HEK293 (cell line): ENCODE results near the gene EVA1C.
A peak's percentile ranks its signal among the peaks of the same experiment; 100 is the strongest.

Source experiments
- CTCF ChIA-PET: fragments of 350-600 bp; formaldehyde crosslinking; extraction: SDS; loops from one replicate; lab custom pipeline; 2021; ENCODE audit warnings: antibody characterized with exemption; lab: Yijun Ruan, JAX
- POLR2A ChIA-PET: fragments of 300-600 bp; formaldehyde crosslinking; extraction: SDS; loops from one replicate; lab custom pipeline; 2020; ENCODE audit warnings: antibody characterized with exemption, inconsistent platforms; lab: Yijun Ruan, JAX
- H3K27ac ChIP-seq: fragments of 200-500 bp; sonication (Bioruptor generic); 2 replicates; pipeline ENCODE4 v1.5.1; 2014; ENCODE audit warnings: low read depth, low read length, control low read depth, inconsistent platforms; ENCODE audit errors: extremely low read depth
- H3K36me3 ChIP-seq, 2 experiments: fragments of 200-500 bp in 1 of 2; sonication (Bioruptor generic) in 1 of 2; 1 replicate in 1 of 2; 2 replicates in 1 of 2; pipeline ENCODE4 v1.5.1; 2014 to 2017; ENCODE audit warnings: inconsistent platforms in 2 of 2, low read length in 2 of 2; ENCODE audit not compliant: control insufficient read depth in 2 of 2, insufficient read depth in 1 of 2
- H3K4me1 ChIP-seq: fragments of 200-500 bp; sonication (Bioruptor generic); 2 replicates; pipeline ENCODE4 v1.5.1; 2014; ENCODE audit warnings: mild to moderate bottlenecking, low read length, inconsistent platforms; ENCODE audit not compliant: control insufficient read depth, insufficient read depth
- H3K4me3 ChIP-seq: 2 replicates; pipeline ENCODE4 v1.5.1; 2011; ENCODE audit warnings: low read depth, mild to moderate bottlenecking, control low read depth, low read length, moderate library complexity
- H3K9me3 ChIP-seq: fragments of 200-500 bp; sonication (Bioruptor generic); 2 replicates; pipeline ENCODE4 v1.5.1; 2014; ENCODE audit warnings: low read depth, low read length, inconsistent platforms; ENCODE audit not compliant: control insufficient read depth, insufficient read depth
- BCL11A ChIP-seq: fragments of 450-650 bp; formaldehyde crosslinking; IDR thresholded peaks from 2 replicates; pipeline ENCODE4 v1.5.1; 2016; ENCODE audit warnings: low read depth, missing biosample characterization, missing genetic modification characterization
- EGR2 ChIP-seq: fragments of 450-650 bp; formaldehyde crosslinking; IDR thresholded peaks from 2 replicates; pipeline ENCODE4 v1.5.1; 2016; ENCODE audit warnings: low read depth, missing biosample characterization, missing genetic modification characterization
- PRDM1 ChIP-seq: fragments of 450-650 bp; formaldehyde crosslinking; IDR thresholded peaks from 2 replicates; pipeline ENCODE4; 2016; ENCODE audit warnings: missing biosample characterization, missing genetic modification characterization
- PRDM10 ChIP-seq: fragments of 450-650 bp; formaldehyde crosslinking; IDR thresholded peaks from 2 replicates; pipeline ENCODE4 v1.5.1; 2016; ENCODE audit warnings: missing biosample characterization, missing genetic modification characterization
- TSHZ1 ChIP-seq: fragments of 450-650 bp; formaldehyde crosslinking; IDR thresholded peaks from 2 replicates; pipeline ENCODE4 v1.5.1; 2016; ENCODE audit warnings: missing biosample characterization, missing genetic modification characterization, borderline replicate concordance
- ZBTB17 ChIP-seq: fragments of 450-650 bp; formaldehyde crosslinking; IDR thresholded peaks from 2 replicates; pipeline ENCODE4 v1.5.1; 2016; ENCODE audit warnings: missing biosample characterization, missing genetic modification characterization
- ZIC2 ChIP-seq: fragments of 450-650 bp; formaldehyde crosslinking; IDR thresholded peaks from 2 replicates; pipeline ENCODE4 v1.5.1; 2016; ENCODE audit warnings: missing biosample characterization, missing genetic modification characterization
- ZNF121 ChIP-seq: fragments of 450-650 bp; formaldehyde crosslinking; IDR thresholded peaks from 2 replicates; pipeline ENCODE4 v1.5.1; 2016; ENCODE audit warnings: missing biosample characterization, missing genetic modification characterization
- ZNF214 ChIP-seq: fragments of 450-650 bp; formaldehyde crosslinking; IDR thresholded peaks from 2 replicates; pipeline ENCODE4 v1.5.1; 2017; ENCODE audit warnings: missing biosample characterization, mild to moderate bottlenecking, missing genetic modification characterization, borderline replicate concordance
- ZNF423 ChIP-seq: fragments of 450-650 bp; formaldehyde crosslinking; IDR thresholded peaks from 2 replicates; pipeline ENCODE4 v1.5.1; 2016; ENCODE audit warnings: missing biosample characterization, missing genetic modification characterization
- ZNF433 ChIP-seq: fragments of 450-650 bp; formaldehyde crosslinking; IDR thresholded peaks from 2 replicates; pipeline ENCODE4 v1.5.1; 2016; ENCODE audit warnings: missing biosample characterization, missing genetic modification characterization, low read depth
- ZNF473 ChIP-seq: fragments of 450-650 bp; formaldehyde crosslinking; IDR thresholded peaks from 2 replicates; pipeline ENCODE4 v1.5.1; 2017; ENCODE audit warnings: missing biosample characterization, missing genetic modification characterization
- ZNF670 ChIP-seq: fragments of 450-650 bp; formaldehyde crosslinking; IDR thresholded peaks from 2 replicates; pipeline ENCODE4 v1.5.1; 2016; ENCODE audit warnings: missing biosample characterization, missing genetic modification characterization, low read depth
- ZNF701 ChIP-seq: fragments of 450-650 bp; formaldehyde crosslinking; IDR thresholded peaks from 2 replicates; pipeline ENCODE4 v1.5.1; 2016; ENCODE audit warnings: missing biosample characterization, missing genetic modification characterization
- ZXDB ChIP-seq: fragments of 450-650 bp; formaldehyde crosslinking; IDR thresholded peaks from 2 replicates; pipeline ENCODE4 v1.5.1; 2016; ENCODE audit warnings: missing biosample characterization, missing genetic modification characterization

EVA1C gene

GRCh38 chr21:32514275-32515055 lies 102.0 kb downstream of the EVA1C start:
- TF ChIP-seq EGR2 (tag by site-specific recombination) (no peak), ZIC2 (tag by site-specific recombination) (peak; percentile 42), ZNF214 (tag by site-specific recombination) (no peak), ZNF473 (tag by site-specific recombination) (no peak), ZXDB (tag by site-specific recombination) (no peak), PRDM1 (tag by site-specific recombination) (no peak), TSHZ1 (tag by site-specific recombination) (no peak), ZNF701 (tag by site-specific recombination) (no peak)
- TF ChIP-seq, all 188 proteins: peak for 1
- CTCF ChIA-PET, result interaction anchor here (0.7 kb wide), 1 partner anchor 121 kb away, joined by 4 read pairs; no protein-coding TSS in a partner anchor
- no peak overlapping the region for H3K27ac ChIP-seq

DNA sequence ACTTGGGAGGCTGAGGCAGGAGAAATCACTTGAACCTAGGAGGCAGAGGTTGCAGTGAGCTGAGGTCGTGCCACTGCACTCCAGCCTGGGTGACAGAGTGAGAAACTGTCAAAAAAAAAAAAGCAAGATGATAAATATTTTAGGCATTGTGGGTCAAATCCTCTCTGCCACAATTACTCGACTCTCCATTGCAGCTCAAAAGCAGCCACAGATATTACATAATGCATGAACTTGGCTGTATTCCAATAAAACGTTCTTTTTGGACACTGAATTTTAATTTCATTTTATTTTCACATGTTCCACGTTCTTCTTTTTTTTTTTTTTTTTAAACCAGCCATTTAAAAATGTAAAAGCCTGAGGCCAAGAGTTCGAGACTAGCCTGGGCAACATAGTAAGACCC lies 103.4 kb downstream of the EVA1C start:
- no peak for TF ChIP-seq ZNF670 (tag by site-specific recombination)
- TF ChIP-seq ZBTB17 (tag by site-specific recombination), result peak; percentile 50; the same call in 1 of the 2 replicates
- 0 out of 2 replicates have a peak, but pooled peaks have one; percentile 30 for TF ChIP-seq ZNF121 (tag by site-specific recombination)
- no peak for TF ChIP-seq ZNF433 (tag by site-specific recombination)
- TF ChIP-seq BCL11A (tag by site-specific recombination), result no peak
- TF ChIP-seq ZNF423 (tag by site-specific recombination), result no peak
- TF ChIP-seq PRDM10 (tag by site-specific recombination), result 0 out of 2 replicates have a peak, but pooled peaks have one; percentile 19
- ChIA-PET CTCF (no interaction called here), POLR2A (interaction anchor here (0.7 kb wide), 2 partner anchors 15 to 70 kb away, joined by 3 to 5 read pairs; no protein-coding TSS in a partner anchor)
- Histone ChIP-seq H3K36me3 (no peaks in the 10 kb centered on the region), H3K4me3 (no peak overlapping the region), H3K4me1 (no peaks in the 10 kb centered on the region), H3K9me3 (no peaks in the 10 kb centered on the region), H3K27ac (no peak overlapping the region)

More at GRCh38 chr21:32514275-32515055, 102.0 kb downstream of the EVA1C start:
- H3K36me3 ChIP-seq, result no peaks in the 10 kb centered on the region
- no peak overlapping the region for H3K4me3 ChIP-seq
- POLR2A ChIA-PET, result interaction anchor here (0.7 kb wide), 1 partner anchor 462 kb away, joined by 3 read pairs; no protein-coding TSS in a partner anchor
- no peaks in the 10 kb centered on the region for H3K4me1 ChIP-seq
- no peaks in the 10 kb centered on the region for H3K9me3 ChIP-seq
